GM12891 (cell line): ENCODE data around the gene DHCR24.

Experiments
- POLR2A ChIP-seq: IDR thresholded peaks from 2 replicates; pipeline ENCODE4 v1.6.1; 2011; ENCODE audit warnings: low read depth, low read length, control low read depth
- POLR2AphosphoS5 ChIP-seq: IDR thresholded peaks from 2 replicates; pipeline ENCODE4 v1.6.1; 2011; ENCODE audit warnings: low read depth, low read length, control low read depth

DNA sequence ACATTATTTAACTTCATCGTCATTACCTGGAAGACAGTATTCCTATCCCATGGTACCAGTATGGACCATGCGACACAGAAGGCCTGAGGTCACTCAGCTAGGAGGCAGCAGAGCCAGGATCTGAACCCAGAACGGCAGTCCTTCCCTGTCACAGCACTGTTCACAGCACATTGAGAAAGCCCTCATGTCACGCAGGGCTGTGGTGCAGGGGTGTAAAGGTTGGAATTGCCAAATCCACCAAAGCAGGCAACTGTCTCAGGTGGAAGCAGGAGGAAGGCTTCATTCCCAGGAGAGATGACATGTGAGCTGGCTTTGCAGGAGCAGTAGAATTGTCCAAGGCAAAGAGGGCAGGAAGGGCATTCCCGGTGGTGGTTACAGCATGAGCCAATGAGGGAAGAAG lies 75.9 kb downstream of the DHCR24 start:
- TF ChIP-seq POLR2AphosphoS5 (no peak), POLR2A (no peak)
